HepG2 (cell line): ENCODE measurements around the gene NARS2. TPM values are rescaled to one million over a fixed set of nuclear protein-coding genes. Genes with fewer than 3 reads are reported as not detected.
A peak's percentile ranks its signal among the peaks of the same experiment; 100 is the strongest.

Experiments
- ARID2 ChIP-seq: sonication (generic); formaldehyde crosslinking; IDR thresholded peaks from 2 replicates; pipeline ENCODE4 v1.8.1; 2022; ENCODE audit warnings: mild to moderate bottlenecking, missing genetic modification reagents, borderline replicate concordance
- GFI1 ChIP-seq: sonication (generic); formaldehyde crosslinking; IDR thresholded peaks from 2 replicates; pipeline ENCODE4 v1.5.0; 2020; ENCODE audit warnings: missing genetic modification reagents, mild to moderate bottlenecking, borderline replicate concordance
- PHF20 ChIP-seq: sonication (generic); formaldehyde crosslinking; IDR thresholded peaks from 2 replicates; pipeline ENCODE4 v1.5.0; 2020; ENCODE audit warnings: mild to moderate bottlenecking, missing genetic modification reagents
- RNF2 ChIP-seq: fragments of 450-650 bp; conservative IDR thresholded peaks from 2 replicates; pipeline ENCODE4 v1.6.1; 2016; ENCODE audit warnings: low read depth
- ZNF143 ChIP-seq: sonication (generic); formaldehyde crosslinking; IDR thresholded peaks from 2 replicates; pipeline ENCODE4 v1.4.0; 2020; ENCODE audit warnings: missing genetic modification reagents
- ZNF205 ChIP-seq: IDR thresholded peaks from 2 replicates; pipeline ENCODE4 v1.6.1; 2018; ENCODE audit warnings: missing biosample characterization, missing genetic modification reagents
- ZNF350 ChIP-seq: sonication (generic); formaldehyde crosslinking; IDR thresholded peaks from 2 replicates; pipeline ENCODE4 v1.4.0; 2020; ENCODE audit warnings: mild to moderate bottlenecking, low read depth, missing genetic modification reagents, borderline replicate concordance
- ZNF354B ChIP-seq: sonication (generic); formaldehyde crosslinking; IDR thresholded peaks from 2 replicates; pipeline ENCODE4 v1.8.0; 2022; ENCODE audit warnings: mild to moderate bottlenecking, missing genetic modification reagents
- ZNF510 ChIP-seq: sonication (generic); formaldehyde crosslinking; IDR thresholded peaks from 2 replicates; pipeline ENCODE4 v1.4.0; 2020; ENCODE audit warnings: low read depth, mild to moderate bottlenecking, missing genetic modification reagents
- ZNF546 ChIP-seq: sonication (generic); formaldehyde crosslinking; conservative IDR thresholded peaks from 2 replicates; pipeline ENCODE4 v1.8.1; 2023; ENCODE audit warnings: mild to moderate bottlenecking, missing genetic modification reagents
- ZNF777 ChIP-seq: sonication (generic); formaldehyde crosslinking; IDR thresholded peaks from 2 replicates; pipeline ENCODE4 v1.4.0; 2020; ENCODE audit warnings: missing genetic modification reagents
- polyA plus RNA-seq, 8 experiments: library from polyadenylated mRNA; depleted of rRNA in 3 of 8; stranded (reverse) in 7 of 8; unstranded in 1 of 8; fragments of >200 nt; fragmentation: Illumina TruSeq in 4 of 8; extraction: Trizol in 4 of 8; gene quantifications; 2 replicates each; pipeline versions ENCODE4 v1.2.1 to v1.2.3, GENCODE V29; 2011 to 2016; ENCODE audit warnings: low read depth in 4 of 8, missing spikeins in 1 of 8, mixed read lengths in 1 of 8; ENCODE audit not compliant: insufficient read depth in 1 of 8
- total RNA-seq, 5 experiments: library from RNA; depleted of rRNA; stranded (reverse); fragments of >200 nt; fragmentation: Illumina TruSeq; extraction: Trizol; gene quantifications; 2 replicates each; pipeline ENCODE4 v1.2.3, GENCODE V29; 2016; ENCODE audit warnings: low read depth in 1 of 5
- TF ChIP-seq, protein P1 (sequence below): sonication (generic); formaldehyde crosslinking; IDR thresholded peaks from 2 replicates; pipeline ENCODE4 v1.5.1; 2020; ENCODE audit warnings: mild to moderate bottlenecking, missing genetic modification reagents
- TF ChIP-seq, protein P2 (sequence below): sonication (generic); formaldehyde crosslinking; conservative IDR thresholded peaks from 2 replicates; pipeline ENCODE4 v1.4.0; 2020; ENCODE audit warnings: missing genetic modification reagents
- TF ChIP-seq, protein P3 (sequence below): sonication (generic); formaldehyde crosslinking; IDR thresholded peaks from 2 replicates; pipeline ENCODE4 v1.5.0; 2020; ENCODE audit warnings: missing genetic modification reagents
- TF ChIP-seq, protein P4 (sequence below): sonication (generic); formaldehyde crosslinking; IDR thresholded peaks from 2 replicates; pipeline ENCODE4 v1.8.0; 2022; ENCODE audit warnings: mild to moderate bottlenecking, missing genetic modification reagents; ENCODE audit not compliant: insufficient replicate concordance
- TF ChIP-seq, protein P5 (sequence below): sonication (generic); formaldehyde crosslinking; IDR thresholded peaks from 2 replicates; pipeline ENCODE4 v1.4.0; 2020; ENCODE audit warnings: missing genetic modification reagents

Gene NARS2
- total and polyA plus RNA-seq, 2 of the 13 experiments (the other 11 are each of a cell fraction or from before 2014, with no cell fraction given), result 45.9 to 65.0 TPM

DNA sequence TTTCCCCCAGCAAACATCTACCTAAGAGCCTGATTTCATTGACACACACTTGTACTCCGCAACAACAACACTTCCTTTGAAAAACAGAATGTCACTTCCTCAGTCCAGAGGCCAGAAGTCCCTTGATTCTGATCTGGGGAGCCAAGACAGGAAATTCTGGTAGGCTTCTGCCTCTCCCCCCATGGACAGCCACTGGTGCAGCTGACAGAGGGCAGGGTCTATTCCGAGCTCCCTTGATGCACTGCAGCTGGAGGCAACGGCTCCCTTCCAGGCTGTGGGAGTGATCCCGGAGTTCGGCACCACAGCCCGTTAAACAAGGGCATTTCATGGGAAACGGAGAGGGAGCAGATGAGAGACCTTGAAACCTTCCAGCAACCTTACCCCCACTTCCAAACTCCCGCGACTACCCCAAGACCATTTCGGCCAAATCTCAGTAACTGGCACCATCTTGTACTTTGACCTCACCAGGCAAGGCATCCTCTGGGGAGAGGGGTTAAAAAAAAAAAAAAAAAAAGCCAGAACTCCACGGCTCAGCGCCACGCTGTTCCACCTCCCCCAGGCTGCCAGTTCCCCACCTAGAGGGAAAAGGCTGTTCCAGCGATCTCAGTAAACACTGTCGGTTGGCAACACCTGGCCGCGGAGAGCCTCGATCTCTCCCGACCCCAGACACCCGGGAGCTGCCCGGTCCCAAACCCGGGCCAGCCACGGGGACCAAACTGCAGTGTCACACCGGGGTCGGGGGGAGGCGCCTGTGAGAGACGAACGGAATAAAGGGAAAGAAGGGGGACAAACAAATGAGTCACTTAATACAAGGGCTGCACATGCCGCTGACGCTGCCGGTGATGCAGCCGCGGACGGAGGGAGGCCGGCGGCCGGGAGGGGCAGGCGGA, 158.1 kb downstream of the NARS2 start (continued):
- TF ChIP-seq, protein P1, sequence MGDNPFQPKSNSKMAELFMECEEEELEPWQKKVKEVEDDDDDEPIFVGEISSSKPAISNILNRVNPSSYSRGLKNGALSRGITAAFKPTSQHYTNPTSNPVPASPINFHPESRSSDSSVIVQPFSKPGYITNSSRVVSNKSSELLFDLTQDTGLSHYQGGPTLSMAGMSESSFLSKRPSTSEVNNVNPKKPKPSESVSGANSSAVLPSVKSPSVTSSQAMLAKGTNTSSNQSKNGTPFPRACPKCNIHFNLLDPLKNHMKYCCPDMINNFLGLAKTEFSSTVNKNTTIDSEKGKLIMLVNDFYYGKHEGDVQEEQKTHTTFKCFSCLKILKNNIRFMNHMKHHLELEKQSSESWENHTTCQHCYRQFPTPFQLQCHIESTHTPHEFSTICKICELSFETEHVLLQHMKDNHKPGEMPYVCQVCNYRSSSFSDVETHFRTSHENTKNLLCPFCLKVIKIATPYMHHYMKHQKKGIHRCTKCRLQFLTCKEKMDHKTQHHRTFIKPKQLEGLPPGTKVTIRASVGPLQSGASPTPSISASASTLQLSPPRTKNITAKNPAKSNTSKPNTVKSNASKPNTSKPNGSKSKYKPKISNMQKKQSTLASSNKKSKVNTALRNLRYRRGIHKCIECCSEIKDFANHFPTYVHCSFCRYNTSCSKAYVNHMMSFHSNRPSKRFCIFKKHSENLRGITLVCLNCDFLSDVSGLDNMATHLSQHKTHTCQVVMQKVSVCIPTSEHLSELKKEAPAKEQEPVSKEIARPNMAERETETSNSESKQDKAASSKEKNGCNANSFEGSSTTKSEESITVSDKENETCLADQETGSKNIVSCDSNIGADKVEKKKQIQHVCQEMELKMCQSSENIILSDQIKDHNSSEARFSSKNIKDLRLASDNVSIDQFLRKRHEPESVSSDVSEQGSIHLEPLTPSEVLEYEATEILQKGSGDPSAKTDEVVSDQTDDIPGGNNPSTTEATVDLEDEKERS (CRISPR knock-in tag), result peak; percentile 16; the same call in 1 of the 2 replicates
- TF ChIP-seq ZNF205 (CRISPR knock-in tag) (0 out of 2 replicates have a peak, but pooled peaks have one; percentile 17), ZNF546 (CRISPR knock-in tag) (peak; percentile 71; the same call in 1 of the 2 replicates), ARID2 (CRISPR knock-in tag) (no peak), ZNF143 (CRISPR knock-in tag) (peak; percentile 74), ZNF510 (CRISPR knock-in tag) (no peak), ZNF350 (peak; percentile 72; the same call in 1 of the 2 replicates), ZNF777 (CRISPR knock-in tag) (peak; percentile 56; the same call in 1 of the 2 replicates), GFI1 (CRISPR knock-in tag) (peak; percentile 91), PHF20 (CRISPR knock-in tag) (0 out of 2 replicates have a peak, but pooled peaks have one; percentile 36), RNF2 (no peak), ZNF354B (CRISPR knock-in tag) (no peak)
- TF ChIP-seq, protein P2, sequence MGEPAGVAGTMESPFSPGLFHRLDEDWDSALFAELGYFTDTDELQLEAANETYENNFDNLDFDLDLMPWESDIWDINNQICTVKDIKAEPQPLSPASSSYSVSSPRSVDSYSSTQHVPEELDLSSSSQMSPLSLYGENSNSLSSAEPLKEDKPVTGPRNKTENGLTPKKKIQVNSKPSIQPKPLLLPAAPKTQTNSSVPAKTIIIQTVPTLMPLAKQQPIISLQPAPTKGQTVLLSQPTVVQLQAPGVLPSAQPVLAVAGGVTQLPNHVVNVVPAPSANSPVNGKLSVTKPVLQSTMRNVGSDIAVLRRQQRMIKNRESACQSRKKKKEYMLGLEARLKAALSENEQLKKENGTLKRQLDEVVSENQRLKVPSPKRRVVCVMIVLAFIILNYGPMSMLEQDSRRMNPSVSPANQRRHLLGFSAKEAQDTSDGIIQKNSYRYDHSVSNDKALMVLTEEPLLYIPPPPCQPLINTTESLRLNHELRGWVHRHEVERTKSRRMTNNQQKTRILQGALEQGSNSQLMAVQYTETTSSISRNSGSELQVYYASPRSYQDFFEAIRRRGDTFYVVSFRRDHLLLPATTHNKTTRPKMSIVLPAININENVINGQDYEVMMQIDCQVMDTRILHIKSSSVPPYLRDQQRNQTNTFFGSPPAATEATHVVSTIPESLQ (CRISPR knock-in tag), result no peak
- TF ChIP-seq, protein P3, sequence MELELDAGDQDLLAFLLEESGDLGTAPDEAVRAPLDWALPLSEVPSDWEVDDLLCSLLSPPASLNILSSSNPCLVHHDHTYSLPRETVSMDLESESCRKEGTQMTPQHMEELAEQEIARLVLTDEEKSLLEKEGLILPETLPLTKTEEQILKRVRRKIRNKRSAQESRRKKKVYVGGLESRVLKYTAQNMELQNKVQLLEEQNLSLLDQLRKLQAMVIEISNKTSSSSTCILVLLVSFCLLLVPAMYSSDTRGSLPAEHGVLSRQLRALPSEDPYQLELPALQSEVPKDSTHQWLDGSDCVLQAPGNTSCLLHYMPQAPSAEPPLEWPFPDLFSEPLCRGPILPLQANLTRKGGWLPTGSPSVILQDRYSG (CRISPR knock-in tag), result no peak
- TF ChIP-seq, protein P4, sequence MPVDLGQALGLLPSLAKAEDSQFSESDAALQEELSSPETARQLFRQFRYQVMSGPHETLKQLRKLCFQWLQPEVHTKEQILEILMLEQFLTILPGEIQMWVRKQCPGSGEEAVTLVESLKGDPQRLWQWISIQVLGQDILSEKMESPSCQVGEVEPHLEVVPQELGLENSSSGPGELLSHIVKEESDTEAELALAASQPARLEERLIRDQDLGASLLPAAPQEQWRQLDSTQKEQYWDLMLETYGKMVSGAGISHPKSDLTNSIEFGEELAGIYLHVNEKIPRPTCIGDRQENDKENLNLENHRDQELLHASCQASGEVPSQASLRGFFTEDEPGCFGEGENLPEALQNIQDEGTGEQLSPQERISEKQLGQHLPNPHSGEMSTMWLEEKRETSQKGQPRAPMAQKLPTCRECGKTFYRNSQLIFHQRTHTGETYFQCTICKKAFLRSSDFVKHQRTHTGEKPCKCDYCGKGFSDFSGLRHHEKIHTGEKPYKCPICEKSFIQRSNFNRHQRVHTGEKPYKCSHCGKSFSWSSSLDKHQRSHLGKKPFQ (CRISPR knock-in tag), result no peak
- TF ChIP-seq, protein P5, sequence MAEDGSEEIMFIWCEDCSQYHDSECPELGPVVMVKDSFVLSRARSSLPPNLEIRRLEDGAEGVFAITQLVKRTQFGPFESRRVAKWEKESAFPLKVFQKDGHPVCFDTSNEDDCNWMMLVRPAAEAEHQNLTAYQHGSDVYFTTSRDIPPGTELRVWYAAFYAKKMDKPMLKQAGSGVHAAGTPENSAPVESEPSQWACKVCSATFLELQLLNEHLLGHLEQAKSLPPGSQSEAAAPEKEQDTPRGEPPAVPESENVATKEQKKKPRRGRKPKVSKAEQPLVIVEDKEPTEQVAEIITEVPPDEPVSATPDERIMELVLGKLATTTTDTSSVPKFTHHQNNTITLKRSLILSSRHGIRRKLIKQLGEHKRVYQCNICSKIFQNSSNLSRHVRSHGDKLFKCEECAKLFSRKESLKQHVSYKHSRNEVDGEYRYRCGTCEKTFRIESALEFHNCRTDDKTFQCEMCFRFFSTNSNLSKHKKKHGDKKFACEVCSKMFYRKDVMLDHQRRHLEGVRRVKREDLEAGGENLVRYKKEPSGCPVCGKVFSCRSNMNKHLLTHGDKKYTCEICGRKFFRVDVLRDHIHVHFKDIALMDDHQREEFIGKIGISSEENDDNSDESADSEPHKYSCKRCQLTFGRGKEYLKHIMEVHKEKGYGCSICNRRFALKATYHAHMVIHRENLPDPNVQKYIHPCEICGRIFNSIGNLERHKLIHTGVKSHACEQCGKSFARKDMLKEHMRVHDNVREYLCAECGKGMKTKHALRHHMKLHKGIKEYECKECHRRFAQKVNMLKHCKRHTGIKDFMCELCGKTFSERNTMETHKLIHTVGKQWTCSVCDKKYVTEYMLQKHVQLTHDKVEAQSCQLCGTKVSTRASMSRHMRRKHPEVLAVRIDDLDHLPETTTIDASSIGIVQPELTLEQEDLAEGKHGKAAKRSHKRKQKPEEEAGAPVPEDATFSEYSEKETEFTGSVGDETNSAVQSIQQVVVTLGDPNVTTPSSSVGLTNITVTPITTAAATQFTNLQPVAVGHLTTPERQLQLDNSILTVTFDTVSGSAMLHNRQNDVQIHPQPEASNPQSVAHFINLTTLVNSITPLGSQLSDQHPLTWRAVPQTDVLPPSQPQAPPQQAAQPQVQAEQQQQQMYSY (CRISPR knock-in tag), result peak; percentile 63; the same call in 1 of the 2 replicates
